Activated naive CD4-positive, alpha-beta T cell treated with anti-CD3 and anti-CD28 coated beads for 36 hours (primary cell): ENCODE results near the gene YJU2. TPM values are rescaled to one million over a fixed set of nuclear protein-coding genes. Genes with fewer than 3 reads are reported as not detected.
"Not testable (repeated sequence)": the region's sequence is repeated elsewhere in the genome, so short reads cannot be mapped to it uniquely, and the experiment has no call there.

Experiments used
- CTCF ChIA-PET: fragments of 350-600 bp; sonication (Branson Sonifier 250); formaldehyde crosslinking; loops from one replicate; lab custom pipeline; 2021; ENCODE audit warnings: antibody characterized with exemption; lab: Charles Lee
- DNase-seq: peaks from one replicate; pipeline ENCODE4 v3.0.0-alpha.2; 2020
- H3K27ac Mint-ChIP-seq: one replicate; pipeline ENCODE4 v1.8.0; 2021; ENCODE audit warnings: mild to moderate bottlenecking, mixed read lengths
- H3K27me3 Mint-ChIP-seq: one replicate; pipeline ENCODE4 v1.8.0; 2021; ENCODE audit warnings: low read depth, mixed read lengths
- H3K36me3 Mint-ChIP-seq: one replicate; pipeline ENCODE4 v1.8.0; 2021; ENCODE audit warnings: low read depth, mixed read lengths
- H3K4me1 Mint-ChIP-seq: one replicate; pipeline ENCODE4 v1.8.0; 2021; ENCODE audit warnings: low read depth, mixed read lengths
- H3K4me3 Mint-ChIP-seq: one replicate; pipeline ENCODE4 v1.8.0; 2021; ENCODE audit warnings: mild to moderate bottlenecking, moderate library complexity, mixed read lengths
- H3K9me3 Mint-ChIP-seq: one replicate; pipeline ENCODE4 v1.8.0; 2021; ENCODE audit warnings: mixed read lengths
- intact Hi-C: fragments of 100-400 bp; cut with micrococcal nuclease; formaldehyde crosslinking; loops from one replicate; pipeline ENCODE4 v1.15.1; 2023
- total RNA-seq, 2 experiments: library from RNA; stranded (reverse); gene quantifications; one replicate each; pipeline ENCODE4 v1.2.3, GENCODE V29; 2021

The YJU2 gene
- total RNA-seq, 2 experiments from 2014 or later = 28.5 to 29.8 TPM

DNA sequence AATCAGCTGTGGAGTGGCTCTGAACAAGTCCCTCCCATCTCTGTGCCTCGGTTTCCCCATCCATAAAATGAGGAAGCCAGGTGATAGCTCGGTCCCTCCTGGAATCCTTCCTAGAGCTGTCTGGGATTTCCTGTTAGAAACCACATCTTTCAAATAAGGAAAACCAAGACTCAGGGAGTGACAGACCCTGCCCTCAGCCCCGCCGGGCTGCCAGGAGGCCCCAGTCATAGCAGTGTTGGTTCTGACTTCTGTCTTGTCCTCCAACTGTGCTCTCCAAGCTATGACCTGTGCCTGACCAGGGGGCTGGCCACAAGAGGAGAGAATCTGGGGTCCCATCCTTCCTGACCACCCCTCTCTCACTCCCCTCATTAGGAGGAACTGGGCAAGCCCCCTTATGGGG is 31.1 kb downstream of the YJU2 start:
- Mint-ChIP-seq H3K9me3 (no peaks in the 10 kb centered on the region), H3K27ac (no peak overlapping the region), H3K36me3 (no peaks in the 10 kb centered on the region), H3K27me3 (peaks cover 18% of the 10 kb centered on the region), H3K4me1 (peaks cover 7% of the 10 kb centered on the region), H3K4me3 (no peak overlapping the region)
- DNase-seq = no peak
- CTCF ChIA-PET = interaction anchor here (1.1 to 3.0 kb wide), 3 partner anchors 9 to 75 kb away, joined by 4 to 11 read pairs (median 4); no protein-coding TSS in a partner anchor
- intact Hi-C loops = no loop called here

DNA sequence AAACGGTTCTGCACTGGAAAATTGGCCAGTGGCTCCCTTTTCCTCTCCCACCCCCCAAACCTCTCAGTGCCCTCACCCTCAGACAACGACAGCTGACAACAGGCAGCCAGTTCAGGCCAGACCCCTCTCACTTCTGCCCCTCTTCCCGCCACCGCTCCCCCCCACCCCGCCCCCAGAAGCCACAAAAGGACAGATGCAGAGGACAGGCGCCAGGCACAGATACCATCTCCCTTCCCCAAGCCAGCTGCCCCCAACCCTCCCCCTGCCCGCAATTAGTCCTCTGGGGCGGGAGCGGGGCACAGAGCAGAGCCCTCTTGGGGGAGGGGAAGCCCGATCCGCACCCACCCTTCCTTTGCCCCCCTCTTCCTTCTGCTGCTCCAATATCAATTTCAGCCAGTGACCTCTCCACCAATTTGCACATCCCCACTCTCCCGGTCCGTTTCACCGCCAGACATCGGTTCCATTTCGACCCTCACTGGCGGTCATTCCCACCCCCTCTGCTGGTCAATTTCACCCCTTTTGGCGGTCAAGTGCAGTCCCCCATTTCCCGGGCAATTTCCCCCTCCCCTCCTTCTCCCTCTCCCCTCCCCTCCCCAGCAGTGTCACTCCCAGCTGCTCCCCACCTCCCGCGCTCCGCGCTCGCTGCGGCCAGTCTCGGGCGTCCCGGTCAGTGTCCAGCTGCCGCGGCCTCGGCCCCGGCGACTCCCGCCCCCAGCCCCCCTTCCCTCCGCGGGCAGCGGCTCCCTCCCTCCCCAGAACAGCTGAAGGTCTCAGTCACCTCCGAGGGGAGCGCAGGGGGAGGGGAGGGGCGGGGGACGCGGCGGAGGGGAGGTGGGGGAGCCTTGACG is 31.8 kb downstream of the YJU2 start, which contains the start of gene SHD:
SHD (plus strand) TSS at position 848 of the 848 bp plus-strand sequence. CDS start 798 bp downstream, outside the sequence.
- Mint-ChIP-seq H3K4me3 (peak within 1 kb of the TSS; percentile 43), H3K27me3 (peaks cover 18% of the 10 kb centered on the region), H3K27ac (no peak within 1 kb of the TSS), H3K9me3 (no peaks in the 10 kb centered on the region), H3K36me3 (no peaks in the 10 kb centered on the region), H3K4me1 (peaks cover 7% of the 10 kb centered on the region)
- intact Hi-C loops = no loop called here
- no peak for DNase-seq
- CTCF ChIA-PET = interaction anchor here (0.6 kb wide), 1 partner anchor 229 kb away, joined by 5 read pairs; no protein-coding TSS in a partner anchor

DNA sequence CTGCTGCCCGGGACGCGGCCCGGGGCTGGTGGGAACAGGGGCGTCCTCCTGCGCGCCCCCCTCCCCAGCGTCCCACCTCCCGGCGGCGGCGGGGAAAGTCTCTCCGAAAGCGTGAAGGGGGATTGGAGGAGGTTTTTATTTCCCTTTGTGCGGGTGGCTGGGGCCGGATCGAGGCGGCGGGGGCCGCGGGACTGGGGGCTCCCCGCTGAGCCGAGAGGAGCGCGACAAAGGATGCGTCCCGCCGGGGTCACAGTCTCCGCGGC is 32.3 kb downstream of the YJU2 start:
- intact Hi-C loops = no loop called here
- CTCF ChIA-PET = interaction anchor here (0.6 kb wide), 1 partner anchor 230 kb away, joined by 5 read pairs; no protein-coding TSS in a partner anchor

DNA sequence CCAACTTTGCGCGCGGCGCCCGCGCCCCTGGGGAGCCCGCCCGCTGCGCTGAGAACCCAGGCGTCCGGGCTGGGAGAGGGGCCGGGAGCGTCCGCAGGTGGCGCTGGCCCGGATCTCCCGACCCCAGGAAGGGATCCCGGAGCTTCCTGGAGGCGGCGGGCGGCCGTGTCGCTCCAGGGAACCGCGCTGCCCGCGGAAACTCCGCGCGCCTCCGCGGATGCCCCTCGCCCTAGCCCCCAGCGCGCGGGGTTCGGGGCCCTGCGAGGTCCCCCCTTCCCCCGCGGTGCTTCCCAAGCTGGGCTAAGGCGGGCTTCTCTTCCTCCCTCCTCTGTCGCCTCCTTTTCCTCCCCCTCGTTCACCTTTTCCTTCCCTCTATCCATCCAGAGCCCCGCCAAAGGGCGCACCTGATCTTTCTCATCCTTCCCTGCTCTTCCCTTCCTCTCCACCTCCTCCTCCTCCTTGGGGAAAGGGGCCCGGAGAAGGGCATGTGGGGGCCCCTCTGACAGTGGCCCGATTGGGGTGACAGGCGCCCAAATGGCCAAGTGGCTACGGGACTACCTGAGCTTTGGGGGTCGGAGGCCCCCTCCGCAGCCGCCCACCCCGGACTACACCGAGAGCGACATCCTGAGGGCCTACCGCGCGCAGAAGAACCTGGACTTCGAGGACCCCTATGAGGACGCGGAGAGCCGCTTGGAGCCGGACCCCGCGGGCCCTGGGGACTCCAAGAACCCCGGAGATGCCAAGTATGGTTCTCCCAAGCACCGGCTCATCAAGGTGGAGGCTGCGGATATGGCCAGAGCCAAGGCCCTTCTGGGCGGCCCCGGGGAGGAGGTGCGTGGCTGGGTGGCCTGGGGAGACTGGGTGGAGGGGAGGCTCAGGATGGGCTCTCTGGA is 32.9 kb downstream of the YJU2 start:
- Mint-ChIP-seq H3K9me3 (no peaks in the 10 kb centered on the region), H3K27me3 (peaks cover 18% of the 10 kb centered on the region), H3K4me3 (peak overlapping the region; percentile 43), H3K36me3 (no peaks in the 10 kb centered on the region), H3K27ac (no peak overlapping the region), H3K4me1 (peaks cover 7% of the 10 kb centered on the region)
- CTCF ChIA-PET = interaction anchor here (0.6 to 1.7 kb wide), 2 partner anchors 13 to 230 kb away, joined by 5 to 6 read pairs; no protein-coding TSS in a partner anchor
- DNase-seq = no peak
- intact Hi-C loops = no loop called here

More for the DNA sequence above, 32.3 kb downstream of the YJU2 start:
- H3K4me3 Mint-ChIP-seq = no peak overlapping the region
- DNase-seq = no peak
- no peak overlapping the region for H3K27ac Mint-ChIP-seq
- H3K36me3 Mint-ChIP-seq = no peaks in the 10 kb centered on the region
- peaks cover 18% of the 10 kb centered on the region for H3K27me3 Mint-ChIP-seq
- peaks cover 7% of the 10 kb centered on the region for H3K4me1 Mint-ChIP-seq
- no peaks in the 10 kb centered on the region for H3K9me3 Mint-ChIP-seq

- Mint-ChIP-seq H3K27me3 (peaks cover 15% of the 10 kb centered on the region), H3K36me3 (no peaks in the 10 kb centered on the region), H3K4me1 (peaks cover 4% of the 10 kb centered on the region), H3K9me3 (no peaks in the 10 kb centered on the region), H3K27ac (no peak overlapping the region), H3K4me3 (no peak overlapping the region)
- CTCF ChIA-PET = interaction anchor here (1.2 kb wide), 1 partner anchor 35 kb away, joined by 3 read pairs; no protein-coding TSS in a partner anchor
- DNase-seq = no peak
- intact Hi-C loops = no loop called here
These were observed 37.5 kb downstream of the YJU2 start for GRCh38 chr19:4284176-4284958.

DNA sequence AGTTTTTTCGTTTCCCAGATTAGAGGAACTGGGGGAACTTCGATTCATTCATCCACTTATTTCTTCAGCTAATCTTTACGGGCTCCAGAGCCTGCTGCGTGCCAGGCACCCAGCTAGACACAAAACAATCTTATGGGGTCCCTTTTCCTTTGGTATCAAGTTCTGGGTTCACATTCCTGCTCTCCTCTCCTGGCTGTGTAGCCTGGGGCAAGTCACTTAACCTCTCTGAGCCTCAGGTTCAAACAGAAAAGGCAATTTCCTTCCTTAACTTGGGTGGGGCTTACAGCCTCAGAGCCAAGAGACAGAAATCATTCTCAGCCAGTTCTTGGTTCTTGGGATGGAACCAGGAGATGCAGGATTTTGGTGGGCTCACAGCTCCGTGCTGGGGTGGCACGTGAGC is 38.1 kb downstream of the YJU2 start:
- Mint-ChIP-seq H3K4me3 (no peak overlapping the region), H3K27ac (no peak overlapping the region), H3K36me3 (no peaks in the 10 kb centered on the region), H3K4me1 (peaks cover under 1% of the 10 kb centered on the region), H3K9me3 (no peaks in the 10 kb centered on the region), H3K27me3 (peaks cover 11% of the 10 kb centered on the region)
- intact Hi-C loops = no loop called here
- no peak for DNase-seq
- CTCF ChIA-PET = interaction anchor here (1.2 kb wide), 1 partner anchor 35 kb away, joined by 3 read pairs; no protein-coding TSS in a partner anchor

GRCh38 chr19:4286141-4286540 is 39.3 kb downstream of the YJU2 start:
- intact Hi-C loops, H3K9me3 Mint-ChIP-seq, H3K27me3 Mint-ChIP-seq, H3K36me3 Mint-ChIP-seq, CTCF ChIA-PET, DNase-seq, H3K4me3 Mint-ChIP-seq, H3K4me1 Mint-ChIP-seq, H3K27ac Mint-ChIP-seq: not testable (repeated sequence)

- CTCF ChIA-PET = no interaction called here
- Mint-ChIP-seq H3K27me3 (no peaks in the 10 kb centered on the region), H3K36me3 (no peaks in the 10 kb centered on the region), H3K4me3 (no peak overlapping the region), H3K4me1 (no peaks in the 10 kb centered on the region), H3K27ac (no peak overlapping the region), H3K9me3 (no peaks in the 10 kb centered on the region)
- no peak for DNase-seq
- intact Hi-C loops = no loop called here
These were observed 41.4 kb downstream of the YJU2 start for GRCh38 chr19:4288091-4288777.

DNA sequence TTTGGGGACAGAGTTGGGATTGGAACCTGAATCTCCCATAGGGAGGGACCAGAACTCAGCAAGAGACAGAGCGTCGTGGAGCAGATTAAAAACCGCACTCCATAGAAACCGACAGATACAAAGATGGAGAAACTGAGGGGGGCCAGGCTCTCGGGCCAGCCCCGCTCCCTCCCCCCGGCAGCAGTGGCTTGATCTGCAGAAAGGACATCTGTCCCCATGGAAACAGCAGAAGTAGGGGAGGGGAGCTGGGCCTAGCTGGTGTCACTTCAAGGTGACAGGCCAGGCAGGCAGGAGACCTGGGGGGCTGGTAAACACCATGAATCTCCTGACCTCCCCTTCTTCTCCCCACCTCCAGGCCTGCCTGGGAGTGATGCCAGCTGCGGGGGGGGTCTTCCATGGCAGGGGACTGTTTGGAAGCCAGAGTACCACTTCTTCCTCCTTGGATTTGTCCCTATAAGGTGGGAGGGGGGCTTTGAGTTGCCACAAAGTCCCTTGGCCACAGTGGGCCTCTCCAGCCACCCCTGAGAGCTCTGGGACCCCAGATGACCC is 44.4 kb downstream of the YJU2 start:
- intact Hi-C loops = no loop called here

GRCh38 chr19:4292515-4292914 is 45.6 kb downstream of the YJU2 start:
- H3K4me3 Mint-ChIP-seq = no peak overlapping the region
- CTCF ChIA-PET = no interaction called here

More for the DNA sequence above, 44.4 kb downstream of the YJU2 start:
- Mint-ChIP-seq H3K9me3 (no peaks in the 10 kb centered on the region), H3K4me3 (no peak overlapping the region), H3K36me3 (no peaks in the 10 kb centered on the region), H3K27ac (no peak overlapping the region), H3K27me3 (no peaks in the 10 kb centered on the region), H3K4me1 (peaks cover 2% of the 10 kb centered on the region)
- no peak for DNase-seq
- CTCF ChIA-PET = no interaction called here

GRCh38 chr19:4294389-4294788 is 47.5 kb downstream of the YJU2 start:
- intact Hi-C loops = no loop called here
- H3K27ac Mint-ChIP-seq = no peak overlapping the region
- CTCF ChIA-PET = interaction anchor here (0.9 kb wide), 1 partner anchor 28 kb away, joined by 3 read pairs; no protein-coding TSS in a partner anchor
- H3K27me3 Mint-ChIP-seq = no peaks in the 10 kb centered on the region
- no peak for DNase-seq
- no peak overlapping the region for H3K4me3 Mint-ChIP-seq
- H3K4me1 Mint-ChIP-seq = peaks cover 10% of the 10 kb centered on the region
- peaks cover 1% of the 10 kb centered on the region for H3K36me3 Mint-ChIP-seq
- H3K9me3 Mint-ChIP-seq = no peaks in the 10 kb centered on the region

More at GRCh38 chr19:4292515-4292914, 45.6 kb downstream of the YJU2 start:
- peaks cover 1% of the 10 kb centered on the region for H3K36me3 Mint-ChIP-seq
- intact Hi-C loops = no loop called here
- peaks cover 2% of the 10 kb centered on the region for H3K4me1 Mint-ChIP-seq
- no peaks in the 10 kb centered on the region for H3K9me3 Mint-ChIP-seq
- no peaks in the 10 kb centered on the region for H3K27me3 Mint-ChIP-seq
- DNase-seq = no peak
- no peak overlapping the region for H3K27ac Mint-ChIP-seq
